ENCODE results near the gene MACF1.

MACF1 gene

DNA sequence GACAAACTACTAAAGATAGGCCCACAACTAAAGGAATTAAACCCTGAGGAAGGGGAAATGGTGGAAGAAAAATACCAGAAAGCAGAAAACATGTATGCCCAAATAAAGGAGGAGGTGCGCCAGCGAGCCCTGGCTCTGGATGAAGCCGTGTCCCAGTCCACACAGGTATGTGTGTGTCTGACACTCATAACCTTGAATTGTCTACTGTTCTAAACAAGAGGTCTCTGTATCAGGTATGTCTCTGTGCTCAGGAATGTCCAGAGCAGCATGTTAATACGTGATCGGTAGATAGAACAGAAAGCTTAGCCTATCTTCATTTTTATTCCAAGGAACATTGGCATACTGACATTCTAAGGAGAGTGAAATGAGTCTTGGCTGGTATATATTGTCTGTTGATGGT lies 231.1 kb downstream of the MACF1 start:
- TF ChIP-seq, protein P1, sequence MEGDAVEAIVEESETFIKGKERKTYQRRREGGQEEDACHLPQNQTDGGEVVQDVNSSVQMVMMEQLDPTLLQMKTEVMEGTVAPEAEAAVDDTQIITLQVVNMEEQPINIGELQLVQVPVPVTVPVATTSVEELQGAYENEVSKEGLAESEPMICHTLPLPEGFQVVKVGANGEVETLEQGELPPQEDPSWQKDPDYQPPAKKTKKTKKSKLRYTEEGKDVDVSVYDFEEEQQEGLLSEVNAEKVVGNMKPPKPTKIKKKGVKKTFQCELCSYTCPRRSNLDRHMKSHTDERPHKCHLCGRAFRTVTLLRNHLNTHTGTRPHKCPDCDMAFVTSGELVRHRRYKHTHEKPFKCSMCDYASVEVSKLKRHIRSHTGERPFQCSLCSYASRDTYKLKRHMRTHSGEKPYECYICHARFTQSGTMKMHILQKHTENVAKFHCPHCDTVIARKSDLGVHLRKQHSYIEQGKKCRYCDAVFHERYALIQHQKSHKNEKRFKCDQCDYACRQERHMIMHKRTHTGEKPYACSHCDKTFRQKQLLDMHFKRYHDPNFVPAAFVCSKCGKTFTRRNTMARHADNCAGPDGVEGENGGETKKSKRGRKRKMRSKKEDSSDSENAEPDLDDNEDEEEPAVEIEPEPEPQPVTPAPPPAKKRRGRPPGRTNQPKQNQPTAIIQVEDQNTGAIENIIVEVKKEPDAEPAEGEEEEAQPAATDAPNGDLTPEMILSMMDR (IDR thresholded peaks at IDR 0.05; ENCODE audit: low read depth, low read length, missing control alignments): no peak
- no peak overlapping the region for H3K4me3 ChIP-seq (ENCODE audit: low read depth, low read length)
- in situ Hi-C loops (cut with HindIII; ENCODE audit: low sequenced_read_pairs): no loop called here
- DNase-seq (ENCODE audit: low read depth): no peak

GRCh38 chr1:39436842-39437241 lies 232.3 kb downstream of the MACF1 start:
- no peak overlapping the region for H3K4me3 ChIP-seq (ENCODE audit: low read depth, low read length)
- no peak for DNase-seq (ENCODE audit: low read depth)
- TF ChIP-seq, protein P1 (IDR thresholded peaks at IDR 0.05; ENCODE audit: low read depth, low read length, missing control alignments): no peak
- in situ Hi-C loops (cut with HindIII; ENCODE audit: low sequenced_read_pairs): no loop called here

DNA sequence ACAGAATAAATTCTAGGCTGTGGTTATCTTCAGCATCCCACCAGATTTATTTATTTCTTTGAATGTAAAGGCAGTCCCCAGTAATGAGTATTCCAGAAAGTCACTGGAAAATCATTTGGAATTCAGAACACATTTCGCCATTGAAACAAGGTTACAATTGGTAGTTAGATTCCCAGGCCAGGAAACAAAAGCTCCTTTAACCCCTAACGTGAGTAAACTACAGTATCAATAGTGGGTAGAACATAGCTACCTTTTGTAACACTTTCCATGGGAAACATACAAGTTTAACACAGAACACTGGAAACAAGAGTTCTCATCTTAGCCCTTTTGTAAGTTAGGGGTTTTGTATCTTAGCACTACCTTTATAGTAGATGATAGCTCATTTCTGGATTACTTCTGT lies 233.5 kb downstream of the MACF1 start:
- no peak for DNase-seq (ENCODE audit: low read depth)
- TF ChIP-seq, protein P1 (IDR thresholded peaks at IDR 0.05; ENCODE audit: low read depth, low read length, missing control alignments): no peak
- in situ Hi-C loops (cut with HindIII; ENCODE audit: low sequenced_read_pairs): no loop called here
- no peak overlapping the region for H3K4me3 ChIP-seq (ENCODE audit: low read depth, low read length)

DNA sequence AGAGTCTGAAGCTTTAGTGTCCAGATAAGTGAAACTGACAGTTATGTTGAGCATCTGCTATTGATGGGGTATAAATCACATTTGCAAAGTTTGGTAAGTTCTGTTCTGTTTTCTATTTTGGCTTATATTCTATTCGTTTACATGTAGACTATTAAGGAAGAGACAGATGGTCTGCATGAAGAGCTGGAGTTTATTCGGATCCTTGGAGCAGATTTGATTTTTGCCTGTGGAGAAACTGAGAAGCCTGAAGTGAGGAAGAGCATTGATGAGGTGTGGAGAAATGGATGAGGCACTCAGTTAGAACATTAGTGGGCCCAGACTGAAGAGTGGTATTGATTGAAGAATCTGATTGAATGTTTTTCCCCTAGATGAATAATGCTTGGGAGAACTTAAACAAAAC lies 236.4 kb downstream of the MACF1 start:
- in situ Hi-C loops (cut with HindIII; ENCODE audit: low sequenced_read_pairs): no loop called here
- H3K4me3 ChIP-seq (ENCODE audit: low read depth, low read length): no peak overlapping the region
- DNase-seq (ENCODE audit: low read depth): no peak
- TF ChIP-seq, protein P1 (IDR thresholded peaks at IDR 0.05; ENCODE audit: low read depth, low read length, missing control alignments): no peak

DNA sequence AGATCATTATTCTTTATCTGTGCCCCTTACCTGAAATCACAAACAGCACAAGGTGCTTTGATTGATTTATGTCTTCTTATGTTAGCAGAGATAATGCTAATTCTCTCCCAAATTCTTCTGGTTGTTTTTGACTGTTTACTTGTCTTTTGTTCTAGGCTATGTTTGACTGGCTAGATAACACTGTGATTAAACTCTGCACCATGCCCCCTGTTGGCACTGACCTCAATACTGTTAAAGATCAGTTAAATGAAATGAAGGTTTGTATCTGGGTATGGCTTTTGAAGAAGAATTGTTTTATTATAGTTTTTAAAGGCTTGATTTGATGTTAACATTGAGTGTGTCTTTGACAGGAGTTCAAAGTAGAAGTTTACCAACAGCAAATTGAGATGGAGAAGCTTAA lies 237.3 kb downstream of the MACF1 start:
- in situ Hi-C loops (cut with HindIII; ENCODE audit: low sequenced_read_pairs): no loop called here
- H3K4me3 ChIP-seq (ENCODE audit: low read depth, low read length): no peak overlapping the region
- DNase-seq (ENCODE audit: low read depth): no peak
- TF ChIP-seq, protein P1 (IDR thresholded peaks at IDR 0.05; ENCODE audit: low read depth, low read length, missing control alignments): no peak

GRCh38 chr1:39445573-39445972 lies 241.1 kb downstream of the MACF1 start:
- TF ChIP-seq, protein P1 (IDR thresholded peaks at IDR 0.05; ENCODE audit: low read depth, low read length, missing control alignments): no peak
- DNase-seq (ENCODE audit: low read depth): no peak
- in situ Hi-C loops (cut with HindIII; ENCODE audit: low sequenced_read_pairs): no loop called here
- H3K4me3 ChIP-seq (ENCODE audit: low read depth, low read length): no peak overlapping the region
